Iris pigment epithelial cell (primary cell): ENCODE measurements around the gene ASB18.

Experiments
- DNase-seq: peaks from one replicate; pipeline ENCODE4 v3.0.0-alpha.2; 2011; ENCODE audit warnings: low read depth

ASB18 gene

GRCh38 chr2:236163471-236164200 lies 100.6 kb downstream of the ASB18 start:
- no peak for DNase-seq

DNA sequence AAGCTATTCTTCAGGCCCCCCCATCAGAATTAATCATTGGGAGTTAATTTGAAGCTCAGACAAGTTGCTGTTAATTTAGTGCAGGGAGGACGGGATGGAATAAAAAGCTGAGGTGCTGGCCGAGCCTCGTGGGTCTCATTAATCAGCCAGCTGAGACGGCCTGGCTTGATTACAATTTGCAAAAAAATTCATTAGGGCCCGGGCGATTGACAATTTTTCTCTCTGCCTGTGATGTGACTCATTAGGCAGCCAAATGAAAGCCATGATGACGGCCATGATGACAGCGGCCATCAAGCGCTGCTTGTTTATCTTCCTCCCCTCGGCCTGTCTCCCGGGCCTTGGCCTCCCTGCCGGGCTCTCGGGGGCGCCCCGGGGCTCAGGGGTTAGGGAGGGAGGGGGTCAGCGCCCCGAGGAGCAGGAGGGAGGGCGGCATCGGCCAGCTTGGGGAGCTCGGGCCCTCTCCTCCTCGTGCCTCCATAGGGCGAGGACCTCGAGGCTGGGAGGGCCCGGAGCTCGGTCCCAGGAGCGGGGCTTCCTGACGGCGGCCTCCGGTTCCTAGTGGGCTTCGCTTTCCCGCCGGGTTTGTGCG lies 101.2 kb downstream of the ASB18 start:
- no peak for DNase-seq

GRCh38 chr2:236162031-236162845 lies 102.0 kb downstream of the ASB18 start:
- no peak for DNase-seq

DNA sequence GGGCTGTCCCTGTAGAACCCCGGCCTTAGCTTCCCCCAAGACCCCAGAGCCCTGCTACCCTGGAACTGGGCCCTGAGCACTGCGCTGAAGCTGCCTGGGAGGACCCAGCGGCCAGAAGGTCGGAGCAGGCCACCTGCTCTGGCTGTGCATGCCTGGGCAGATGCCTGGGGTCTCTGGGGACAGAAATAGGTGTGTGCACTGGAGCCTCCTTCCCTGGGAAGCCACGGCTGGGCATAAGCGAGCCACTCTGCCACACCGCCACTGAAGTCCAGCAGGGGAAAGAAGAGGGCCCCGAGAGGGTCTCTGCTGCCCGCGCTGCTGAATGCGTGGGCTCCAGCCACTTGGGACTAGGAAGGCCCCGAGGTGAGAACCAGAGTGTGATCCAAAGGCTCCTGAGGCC lies 102.7 kb downstream of the ASB18 start:
- no peak for DNase-seq

DNA sequence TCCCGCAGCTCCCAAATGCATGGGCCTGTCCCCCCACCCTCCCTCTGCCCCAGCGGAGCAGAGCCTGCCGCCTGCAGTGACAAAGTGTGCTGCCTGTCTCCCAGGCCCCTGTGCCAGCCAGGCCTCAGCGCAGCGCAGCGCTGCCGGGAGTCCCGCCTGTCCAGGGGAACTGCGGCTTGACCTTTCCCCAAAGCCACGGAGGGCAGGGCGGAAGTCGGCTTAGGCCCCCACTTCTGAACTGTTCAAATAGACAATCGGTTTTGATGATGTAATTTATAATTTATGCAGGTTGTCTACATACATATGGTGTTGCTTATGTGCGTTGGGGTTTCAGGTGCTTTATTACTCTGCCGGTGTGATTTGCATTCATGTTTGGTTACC lies 103.1 kb downstream of the ASB18 start:
- no peak for DNase-seq

GRCh38 chr2:236160366-236161081 lies 103.7 kb downstream of the ASB18 start:
- no peak for DNase-seq

DNA sequence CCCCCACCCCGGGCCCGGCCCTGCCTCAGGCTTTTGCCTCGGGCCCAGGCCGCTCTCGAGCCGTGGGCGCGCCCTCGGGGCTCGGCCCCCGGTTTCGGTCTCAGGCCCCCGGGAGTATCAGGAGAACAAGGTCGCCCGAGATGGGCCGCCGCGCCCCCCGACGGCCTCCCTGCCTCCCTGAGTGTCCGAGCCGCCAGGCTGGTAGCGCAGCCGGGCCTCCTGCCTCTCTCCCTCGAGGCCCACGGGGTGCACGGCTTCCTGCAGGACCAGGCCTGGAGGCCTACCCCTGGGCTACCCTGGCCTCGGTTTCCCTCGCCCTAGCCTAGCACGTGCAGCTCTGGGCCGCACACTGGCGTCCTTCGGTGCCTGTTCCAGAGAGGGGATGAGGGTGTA lies 104.4 kb downstream of the ASB18 start:
- no peak for DNase-seq

GRCh38 chr2:236158969-236159777 lies 105.0 kb downstream of the ASB18 start:
- no peak for DNase-seq

DNA sequence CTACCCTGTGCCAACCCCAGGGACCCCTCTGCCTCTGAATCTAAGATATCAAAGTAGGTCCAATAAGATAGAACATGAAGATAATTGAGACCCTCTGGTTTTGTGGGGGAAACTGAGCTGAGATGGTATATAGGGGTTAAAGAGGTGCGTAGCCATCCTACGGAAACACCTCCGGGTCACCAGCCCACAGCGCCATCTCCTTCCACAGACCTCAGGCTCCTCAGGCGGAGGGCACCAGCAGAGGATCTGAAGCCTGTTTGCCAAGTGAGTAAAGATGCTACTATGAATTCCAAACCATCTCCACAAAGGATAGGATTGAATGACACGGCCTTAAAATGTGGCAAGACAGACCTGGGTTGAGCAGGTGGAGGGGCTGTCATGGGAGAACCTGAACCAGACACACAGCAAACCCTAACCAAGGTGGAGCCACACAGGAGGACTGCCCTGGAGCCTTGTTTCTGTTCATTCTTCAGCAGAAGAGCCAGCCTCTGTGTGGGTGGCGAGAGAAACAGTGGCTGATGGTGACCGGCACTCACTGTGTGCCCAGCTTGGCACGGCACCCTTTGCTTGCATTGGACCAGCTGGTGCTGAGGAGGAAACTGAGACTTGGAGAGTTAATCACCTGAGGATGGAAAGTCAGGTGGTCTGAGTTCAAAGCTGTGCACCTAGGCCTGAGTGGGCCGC lies 106.2 kb downstream of the ASB18 start:
- DNase-seq, result no peak

- no peak for DNase-seq
Observed at GRCh38 chr2:236157366-236157765, 106.8 kb downstream of the ASB18 start.

GRCh38 chr2:236156860-236157194 lies 107.4 kb downstream of the ASB18 start:
- DNase-seq, result no peak

DNA sequence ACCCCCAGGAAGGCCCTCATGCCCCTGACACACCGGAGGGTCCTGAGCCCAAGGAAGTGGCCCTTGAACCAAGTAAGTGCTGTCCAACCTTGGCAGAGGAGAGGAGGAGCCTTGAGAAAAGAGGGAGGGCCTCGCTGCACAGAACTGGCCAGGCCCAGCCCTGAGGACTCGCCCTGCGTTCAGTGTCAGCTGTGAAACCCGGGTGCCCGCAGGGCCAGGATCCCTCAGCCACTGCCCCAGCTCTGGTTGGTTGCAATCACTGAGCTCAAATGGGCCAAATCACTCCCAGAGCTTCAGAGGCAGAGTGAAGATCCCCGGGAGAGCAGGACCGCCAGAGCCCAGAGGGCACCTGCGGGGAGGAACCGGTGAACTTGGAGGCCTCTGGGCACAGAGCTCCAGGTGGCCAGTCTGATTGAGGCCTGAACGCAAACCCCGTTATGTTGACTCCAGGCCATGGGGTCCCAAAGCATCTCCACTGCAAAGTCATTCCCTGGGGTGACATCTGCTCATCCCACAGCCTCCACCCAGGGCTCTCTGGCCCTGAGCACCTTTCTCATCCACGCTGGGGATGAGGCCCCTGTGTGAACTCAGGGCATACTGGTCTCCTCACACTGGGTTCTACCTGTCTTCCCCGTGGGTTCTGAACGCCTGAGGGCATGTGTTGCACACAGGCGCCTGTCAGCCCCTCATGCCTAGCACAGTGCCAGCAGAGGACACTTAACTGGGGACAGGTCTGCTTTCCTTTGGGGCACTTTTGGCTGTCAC lies 107.9 kb downstream of the ASB18 start:
- DNase-seq, result no peak

DNA sequence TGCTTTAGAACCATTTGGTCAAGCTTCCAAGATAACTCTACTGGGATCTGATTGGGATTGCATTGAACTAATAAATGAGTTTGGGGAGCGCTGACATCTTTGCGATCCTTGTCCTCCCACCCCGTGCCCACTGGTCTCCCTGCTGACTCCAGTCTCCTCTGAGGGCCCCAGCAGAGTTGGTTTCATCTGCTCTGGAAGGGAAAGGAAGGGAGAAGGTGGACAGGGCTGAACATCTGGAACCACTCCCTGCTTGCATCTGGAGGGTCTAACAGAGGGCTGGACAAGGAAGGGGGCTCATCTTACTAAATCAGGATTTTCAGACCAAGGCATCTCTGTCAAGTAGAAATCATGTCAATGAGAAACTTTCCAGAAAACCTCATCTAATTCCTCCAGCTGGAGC lies 108.8 kb downstream of the ASB18 start:
- no peak for DNase-seq

GRCh38 chr2:236146436-236146835 lies 117.8 kb downstream of the ASB18 start:
- DNase-seq, result no peak

- no peak for DNase-seq
Observed at GRCh38 chr2:236143811-236144210, 120.4 kb downstream of the ASB18 start.
